LHCN-M2 (cell line): ENCODE measurements around the gene VIT. TPM values are rescaled to one million over a fixed set of nuclear protein-coding genes. Genes with fewer than 3 reads are reported as not detected.

Source experiments
- DNase-seq: peaks from one replicate; pipeline ENCODE4 v3.0.0-alpha.2; 2012; ENCODE audit warnings: low read depth
- total RNA-seq: library from RNA; depleted of rRNA; stranded (reverse); fragments of >200 nt; gene quantifications from 2 replicates; pipeline ENCODE4 v1.2.3, GENCODE V29; 2014; rRNA removed

VIT gene
- total RNA-seq, 1 experiment from 2014 or later, result 1.0 TPM

GRCh38 chr2:36857713-36858112, 161.2 kb downstream of the VIT start:
- no peak for DNase-seq

DNA sequence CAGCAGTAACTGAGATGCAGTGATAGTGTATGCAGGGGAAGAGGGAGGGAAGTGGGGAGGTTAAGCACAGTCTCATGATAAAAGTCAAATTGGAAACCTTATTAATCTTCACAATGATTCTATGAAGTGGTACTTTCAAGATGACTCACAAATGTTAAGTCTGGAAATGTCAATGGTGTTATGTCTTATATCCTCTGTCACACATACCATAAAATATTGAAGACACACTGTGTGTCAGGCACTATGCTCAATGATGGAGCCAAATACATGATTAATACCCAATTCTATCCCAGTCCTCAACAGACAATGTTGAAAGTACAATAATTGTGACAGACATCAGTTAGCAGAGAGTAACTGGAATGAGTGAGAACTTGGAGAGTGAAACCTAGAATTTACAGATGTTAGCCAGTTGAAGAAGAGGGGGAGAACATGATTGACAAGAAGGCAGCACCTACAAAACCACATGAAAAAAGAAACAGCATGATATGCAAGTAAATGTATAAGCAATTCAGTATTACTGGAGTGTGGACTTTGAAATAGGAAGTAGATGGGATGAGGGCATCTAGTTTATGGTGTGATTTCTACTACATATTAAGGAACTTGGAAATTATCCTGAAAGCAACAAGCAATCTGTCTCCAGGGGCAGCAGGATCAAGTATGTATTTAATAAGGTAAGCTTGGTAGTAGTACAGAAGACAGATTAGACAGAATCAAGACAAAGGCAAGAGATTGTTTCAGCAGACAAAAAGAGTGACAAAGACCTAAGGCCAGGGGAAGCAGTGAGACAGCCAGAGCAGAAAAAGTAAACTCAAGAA, 162.3 kb downstream of the VIT start:
- DNase-seq, result no peak

- no peak for DNase-seq
These were observed 162.9 kb downstream of the VIT start for GRCh38 chr2:36859366-36859792.

GRCh38 chr2:36861896-36862295, 165.4 kb downstream of the VIT start:
- no peak for DNase-seq

Other genes starting within 250 kb of the VIT start
- 104 and 126 TPM in 2 replicates for gene FEZ2, start 98.5 kb upstream of the VIT start, total RNA-seq